SK-N-SH treated with all-trans-retinoic acid at 6 μM for 48 hours (cell line): ENCODE data around the gene SRRM1.
"Not testable (repeated sequence)": the region's sequence is repeated elsewhere in the genome, so short reads cannot be mapped to it uniquely, and the experiment has no call there.

Source experiments
- ATAC-seq: fragments of 200-7000 bp; cut with Tn5 transposase; 3 replicates; pipeline ENCODE4 v1.9.1; 2020; ENCODE audit warnings: mild to moderate bottlenecking, moderate library complexity
- ARNTL ChIP-seq: fragments of 450-650 bp; formaldehyde crosslinking; IDR thresholded peaks from 2 replicates; pipeline ENCODE4 v1.5.0; 2020; ENCODE audit warnings: low read depth, mild to moderate bottlenecking, moderate library complexity, borderline replicate concordance
- BACH2 ChIP-seq: fragments of 250-450 bp; sonication (Bioruptor Pico); IDR thresholded peaks from 2 replicates; pipeline ENCODE4 v1.9.0; 2021; ENCODE audit warnings: mild to moderate bottlenecking, borderline replicate concordance
- CSDC2 ChIP-seq: fragments of 250-450 bp; sonication (Bioruptor Pico); IDR thresholded peaks from 2 replicates; pipeline ENCODE4 v1.5.0; 2020; ENCODE audit warnings: mild to moderate bottlenecking, moderate library complexity
- CSRNP3 ChIP-seq: fragments of 250-450 bp; sonication (Bioruptor Pico); IDR thresholded peaks from 2 replicates; pipeline ENCODE4 v1.5.1; 2021; ENCODE audit warnings: mild to moderate bottlenecking, moderate library complexity
- ESRRG ChIP-seq: fragments of 250-450 bp; sonication (Bioruptor Pico); IDR thresholded peaks from 2 replicates; pipeline ENCODE4 v1.6.1; 2021; ENCODE audit warnings: mild to moderate bottlenecking
- GLIS3 ChIP-seq: fragments of 250-450 bp; sonication (Bioruptor Pico); IDR thresholded peaks from 2 replicates; pipeline ENCODE4 v1.5.0; 2020; ENCODE audit warnings: mild to moderate bottlenecking, moderate library complexity
- OSR1 ChIP-seq: fragments of 250-450 bp; sonication (Bioruptor Pico); IDR thresholded peaks from 2 replicates; pipeline ENCODE4 v1.8.0; 2022; ENCODE audit warnings: moderate library complexity, mild to moderate bottlenecking, inconsistent platforms
- PATZ1 ChIP-seq: fragments of 250-450 bp; sonication (Bioruptor Pico); IDR thresholded peaks from 2 replicates; pipeline ENCODE4 v1.8.0; 2020; ENCODE audit warnings: mild to moderate bottlenecking, moderate library complexity, borderline replicate concordance
- POU6F1 ChIP-seq: fragments of 250-450 bp; sonication (Bioruptor Pico); IDR thresholded peaks from 2 replicates; pipeline ENCODE4 v1.8.0; 2021; ENCODE audit warnings: low read depth, mild to moderate bottlenecking, moderate library complexity, borderline replicate concordance
- PPARA ChIP-seq: fragments of 250-450 bp; sonication (Bioruptor Pico); IDR thresholded peaks from 2 replicates; pipeline ENCODE4 v1.5.0; 2020; ENCODE audit warnings: mild to moderate bottlenecking, borderline replicate concordance
- RARB ChIP-seq: fragments of 250-450 bp; sonication (Bioruptor Pico); IDR thresholded peaks from 2 replicates; pipeline ENCODE4 v1.8.0; 2021; ENCODE audit warnings: mild to moderate bottlenecking, moderate library complexity
- SNAI2 ChIP-seq: fragments of 250-450 bp; sonication (Bioruptor Pico); IDR thresholded peaks from 2 replicates; pipeline ENCODE4 v1.5.0; 2020; ENCODE audit warnings: mild to moderate bottlenecking, moderate library complexity
- TOX ChIP-seq: fragments of 250-450 bp; sonication (Bioruptor Pico); IDR thresholded peaks from 2 replicates; pipeline ENCODE4 v1.8.0; 2021; ENCODE audit warnings: mild to moderate bottlenecking, moderate library complexity, borderline replicate concordance
- TSHZ2 ChIP-seq: fragments of 250-450 bp; sonication (Bioruptor Pico); IDR thresholded peaks from 2 replicates; pipeline ENCODE4 v1.5.0; 2020; ENCODE audit warnings: mild to moderate bottlenecking, moderate library complexity
- ZC3H10 ChIP-seq: fragments of 250-450 bp; sonication (Bioruptor Pico); IDR thresholded peaks from 2 replicates; pipeline ENCODE4 v1.5.1; 2021; ENCODE audit warnings: mild to moderate bottlenecking, moderate library complexity
- ZFP3 ChIP-seq: fragments of 250-450 bp; sonication (Bioruptor Pico); IDR thresholded peaks from 2 replicates; pipeline ENCODE4 v1.5.0; 2020; ENCODE audit warnings: mild to moderate bottlenecking, moderate library complexity
- ZNF70 ChIP-seq: fragments of 450-650 bp; formaldehyde crosslinking; IDR thresholded peaks from 2 replicates; pipeline ENCODE4 v1.5.0; 2020; ENCODE audit warnings: mild to moderate bottlenecking, moderate library complexity
- ZNF8 ChIP-seq: fragments of 450-650 bp; formaldehyde crosslinking; IDR thresholded peaks from 2 replicates; pipeline ENCODE4 v1.5.0; 2020; ENCODE audit warnings: mild to moderate bottlenecking, moderate library complexity

The SRRM1 gene

GRCh38 chr1:24704411-24705259 lies 61.5 kb downstream of the SRRM1 start:
- TF ChIP-seq ZFP3 (no peak), POU6F1 (CRISPR knock-in tag) (no peak), GLIS3 (CRISPR knock-in tag) (no peak), ZNF8 (CRISPR knock-in tag) (no peak), ZNF70 (no peak), RARB (CRISPR knock-in tag) (no peak), PATZ1 (CRISPR knock-in tag) (no peak), ESRRG (CRISPR knock-in tag) (no peak), CSDC2 (CRISPR knock-in tag) (no peak), ZC3H10 (no peak), BACH2 (CRISPR knock-in tag) (no peak), CSRNP3 (CRISPR knock-in tag) (no peak), TSHZ2 (CRISPR knock-in tag) (no peak), PPARA (CRISPR knock-in tag) (no peak)

GRCh38 chr1:24705260-24706073 lies 62.4 kb downstream of the SRRM1 start:
- ATAC-seq: peak; percentile 87
- no peak for TF ChIP-seq ARNTL (CRISPR knock-in tag)
- no peak for TF ChIP-seq ZC3H10
- TF ChIP-seq ZNF8 (CRISPR knock-in tag): no peak
- no peak for TF ChIP-seq PATZ1 (CRISPR knock-in tag)
- TF ChIP-seq TOX (CRISPR knock-in tag): no peak
- no peak for TF ChIP-seq CSRNP3 (CRISPR knock-in tag)
- no peak for TF ChIP-seq SNAI2 (CRISPR knock-in tag)
- no peak for TF ChIP-seq PPARA (CRISPR knock-in tag)
- no peak for TF ChIP-seq POU6F1 (CRISPR knock-in tag)
- TF ChIP-seq TSHZ2 (CRISPR knock-in tag): no peak
- no peak for TF ChIP-seq ZNF70
- no peak for TF ChIP-seq OSR1 (CRISPR knock-in tag)
- no peak for TF ChIP-seq GLIS3 (CRISPR knock-in tag)
- TF ChIP-seq BACH2 (CRISPR knock-in tag): no peak

More at GRCh38 chr1:24704411-24705259, 61.5 kb downstream of the SRRM1 start:
- peak; percentile 53 for ATAC-seq

- ATAC-seq: not testable (repeated sequence)
Observed at GRCh38 chr1:24706074-24706389, 62.9 kb downstream of the SRRM1 start.
